Measurements from ENCODE around the gene SCYGR8.

SCYGR8 gene

DNA sequence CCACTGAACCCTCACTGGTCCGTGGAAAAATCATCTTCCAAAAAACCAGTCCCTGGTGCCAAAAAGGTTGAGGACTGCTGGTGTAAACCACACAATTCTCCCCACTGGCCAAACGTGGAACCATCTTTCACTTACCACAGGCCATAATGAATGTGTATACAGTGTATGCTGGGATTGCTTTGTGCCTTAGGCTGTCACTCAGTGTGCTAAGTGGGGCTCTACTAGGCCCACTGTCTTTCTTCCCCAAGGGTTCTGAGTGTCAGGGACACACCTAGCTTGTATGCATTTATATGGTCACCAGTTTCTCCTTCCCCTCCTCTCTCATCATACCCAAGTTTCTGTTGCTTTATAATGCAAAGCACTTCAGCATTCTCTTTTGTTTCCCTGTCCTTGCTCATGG, 27.2 kb downstream of the SCYGR8 start:
- peaks cover 0 to 5% of the 10 kb centered on the region in 2 donors for H3K4me1 Mint-ChIP-seq (ENCODE audit: low read depth in 2 of 2)
- no peak for ATAC-seq (replicated peaks)
- H3K27me3 Mint-ChIP-seq: no peaks in the 10 kb centered on the region
- DNase-seq: no peak
- no peak overlapping the region for H3K4me3 Mint-ChIP-seq
- no peaks in the 10 kb centered on the region for H3K9me3 Mint-ChIP-seq
- no peak overlapping the region for H3K27ac Mint-ChIP-seq
- peaks cover 3% of the 10 kb centered on the region for H3K36me3 Mint-ChIP-seq (ENCODE audit: insufficient read depth)

- DNase-seq (no peak), ATAC-seq (replicated peaks) (no peak)
- Mint-ChIP-seq H3K4me1 (ENCODE audit: low read depth in 2 of 2) (peaks cover 0 to 5% of the 10 kb centered on the region in 2 donors), H3K27me3 (peaks cover 0 to 7% of the 10 kb centered on the region in 2 donors), H3K27ac (peak overlapping the region in 1 of 2 donors; percentile 41), H3K9me3 (no peaks in the 10 kb centered on the region), H3K4me3 (no peak overlapping the region), H3K36me3 (ENCODE audit: insufficient read depth) (peaks cover 3% of the 10 kb centered on the region)
Observed at GRCh38 chr2:227774011-227774624, 28.4 kb downstream of the SCYGR8 start.

DNA sequence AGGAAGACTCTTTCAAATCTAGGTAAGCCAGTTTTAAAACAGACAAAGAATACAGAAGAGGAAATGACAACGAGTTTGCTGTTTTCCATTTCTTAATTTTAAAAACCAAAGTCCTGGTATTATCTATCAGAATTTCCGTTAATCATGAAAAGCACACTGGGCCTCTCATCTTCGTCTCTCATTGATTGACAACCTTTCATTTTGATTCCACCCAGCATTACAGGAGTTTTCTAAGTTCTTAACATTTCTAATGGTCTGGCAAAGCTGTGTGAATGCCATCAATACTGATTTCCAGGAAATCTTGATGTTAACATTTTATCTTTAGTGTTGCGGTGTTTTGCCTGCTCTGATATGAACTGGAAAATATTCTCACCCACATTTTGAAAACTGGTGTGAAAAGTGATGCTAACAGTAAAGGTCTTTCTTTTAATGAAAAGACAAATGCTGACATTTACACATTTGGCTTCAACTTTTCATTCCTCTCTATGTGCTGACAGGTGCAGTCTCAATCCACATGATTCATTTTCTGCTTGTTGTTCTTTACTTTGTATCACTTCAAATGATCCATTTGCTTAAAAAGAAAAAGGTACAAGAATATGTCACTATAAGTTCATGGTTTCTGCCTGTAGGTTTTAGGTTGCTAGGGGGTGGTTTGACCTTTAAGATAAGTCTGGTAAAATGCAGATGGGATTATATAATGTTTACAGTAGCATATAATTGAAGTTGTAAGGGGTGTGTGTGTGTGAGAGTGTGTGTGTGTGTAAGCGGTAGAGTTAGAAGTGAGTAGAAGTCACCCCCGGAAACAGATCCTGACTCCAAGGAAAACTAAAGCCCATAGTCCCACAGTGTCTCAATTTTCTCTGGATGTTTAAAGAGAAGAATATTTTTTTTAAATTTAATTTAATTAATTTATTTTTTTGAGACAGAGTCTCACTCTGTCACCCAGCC, 29.5 kb downstream of the SCYGR8 start:
- no peak overlapping the region for H3K4me3 Mint-ChIP-seq
- ATAC-seq (replicated peaks) (no peak), DNase-seq (no peak)
- H3K36me3 Mint-ChIP-seq (ENCODE audit: insufficient read depth): peaks cover 3% of the 10 kb centered on the region
- no peaks in the 10 kb centered on the region for H3K9me3 Mint-ChIP-seq
- H3K27me3 Mint-ChIP-seq: peaks cover 0 to 7% of the 10 kb centered on the region in 2 donors
- peaks cover 0 to 5% of the 10 kb centered on the region in 2 donors for H3K4me1 Mint-ChIP-seq (ENCODE audit: low read depth in 2 of 2)
- peak overlapping the region in 1 of 2 donors; percentile 41 for H3K27ac Mint-ChIP-seq

- ATAC-seq (replicated peaks): peak; percentile 21
- Mint-ChIP-seq H3K27ac (peak overlapping the region in 1 of 2 donors; percentile 20), H3K27me3 (peaks cover 9 to 14% of the 10 kb centered on the region in 2 donors), H3K4me1 (ENCODE audit: low read depth in 2 of 2) (peaks cover 0 to 17% of the 10 kb centered on the region in 2 donors), H3K9me3 (no peaks in the 10 kb centered on the region), H3K36me3 (ENCODE audit: insufficient read depth) (no peaks in the 10 kb centered on the region), H3K4me3 (no peak overlapping the region)
- no peak for DNase-seq
Observed at GRCh38 chr2:227780981-227781615, 35.4 kb downstream of the SCYGR8 start.

- DNase-seq (no peak), ATAC-seq (replicated peaks) (no peak)
- peaks cover 0 to 17% of the 10 kb centered on the region in 2 donors for H3K4me1 Mint-ChIP-seq (ENCODE audit: low read depth in 2 of 2)
- H3K27ac Mint-ChIP-seq: no peak overlapping the region
- no peaks in the 10 kb centered on the region for H3K36me3 Mint-ChIP-seq (ENCODE audit: insufficient read depth)
- peaks cover 9 to 14% of the 10 kb centered on the region in 2 donors for H3K27me3 Mint-ChIP-seq
- H3K4me3 Mint-ChIP-seq: no peak overlapping the region
- no peaks in the 10 kb centered on the region for H3K9me3 Mint-ChIP-seq
Observed at GRCh38 chr2:227781841-227782240, 36.1 kb downstream of the SCYGR8 start.

- ATAC-seq (replicated peaks) (peak; percentile 36), DNase-seq (no peak)
- peak overlapping the region in 1 of 2 donors; percentile 69 for H3K4me3 Mint-ChIP-seq
- peak overlapping the region; percentile 61 to 91 for H3K27ac Mint-ChIP-seq
- peaks cover 0 to 17% of the 10 kb centered on the region in 2 donors for H3K4me1 Mint-ChIP-seq (ENCODE audit: low read depth in 2 of 2)
- no peaks in the 10 kb centered on the region for H3K9me3 Mint-ChIP-seq
- H3K27me3 Mint-ChIP-seq: peaks cover 9 to 14% of the 10 kb centered on the region in 2 donors
- H3K36me3 Mint-ChIP-seq (ENCODE audit: insufficient read depth): no peaks in the 10 kb centered on the region
Observed at GRCh38 chr2:227782804-227783203, 37.1 kb downstream of the SCYGR8 start.

DNA sequence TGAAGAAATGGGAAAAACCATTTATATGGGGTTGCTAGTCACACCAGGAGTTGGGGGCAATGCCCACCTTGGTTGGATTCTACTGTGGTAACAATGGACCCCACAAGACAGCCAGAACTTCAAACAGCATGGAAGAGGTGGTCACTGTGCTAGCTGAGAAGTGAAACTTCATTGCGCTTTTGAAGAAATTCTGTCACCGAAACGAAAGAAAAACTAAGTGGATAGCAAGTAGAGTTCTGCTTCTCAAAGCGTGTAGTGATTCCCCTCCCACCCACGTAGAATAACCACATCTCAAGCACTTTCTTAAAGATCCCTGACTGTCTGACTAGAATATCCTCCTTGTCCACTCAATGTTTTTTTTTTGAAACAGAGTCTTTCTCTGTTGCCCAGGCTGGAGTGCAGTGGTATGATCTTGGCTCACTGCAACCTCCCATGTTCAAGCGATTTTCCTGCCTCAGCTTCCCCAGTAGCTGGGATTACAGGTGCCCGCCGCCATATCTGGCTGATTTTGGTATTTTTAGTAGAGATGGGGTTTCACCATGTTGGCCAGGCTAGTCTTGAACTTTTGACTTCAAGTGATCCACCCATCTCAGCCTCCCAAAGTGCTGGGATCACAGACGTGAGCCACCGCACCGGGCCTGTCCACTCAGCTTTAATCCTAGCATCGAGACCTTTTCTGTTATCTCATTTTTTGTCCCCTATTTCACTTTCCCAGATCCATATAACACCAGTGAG, 37.9 kb downstream of the SCYGR8 start:
- H3K9me3 Mint-ChIP-seq: no peaks in the 10 kb centered on the region
- ATAC-seq (replicated peaks) (peak; percentile 91), DNase-seq (peak in 1 of 3 experiments; percentile 2)
- H3K4me3 Mint-ChIP-seq: peak overlapping the region; percentile 63 to 69
- peak overlapping the region; percentile 61 to 91 for H3K27ac Mint-ChIP-seq
- peaks cover 0 to 17% of the 10 kb centered on the region in 2 donors for H3K4me1 Mint-ChIP-seq (ENCODE audit: low read depth in 2 of 2)
- H3K36me3 Mint-ChIP-seq (ENCODE audit: insufficient read depth): no peaks in the 10 kb centered on the region
- peaks cover 9 to 12% of the 10 kb centered on the region in 2 donors for H3K27me3 Mint-ChIP-seq

- DNase-seq: no peak
- no peak for ATAC-seq (replicated peaks)
- no peaks in the 10 kb centered on the region for H3K9me3 Mint-ChIP-seq
- H3K4me3 Mint-ChIP-seq: no peak overlapping the region
- H3K27ac Mint-ChIP-seq: no peak overlapping the region
- H3K27me3 Mint-ChIP-seq: peaks cover 9 to 11% of the 10 kb centered on the region in 2 donors
- H3K4me1 Mint-ChIP-seq (ENCODE audit: low read depth in 2 of 2): peaks cover 0 to 17% of the 10 kb centered on the region in 2 donors
- no peaks in the 10 kb centered on the region for H3K36me3 Mint-ChIP-seq (ENCODE audit: insufficient read depth)
Observed at GRCh38 chr2:227785293-227785692, 39.6 kb downstream of the SCYGR8 start.

- peaks cover 0 to 4% of the 10 kb centered on the region in 2 donors for H3K4me1 Mint-ChIP-seq (ENCODE audit: low read depth in 2 of 2)
- no peaks in the 10 kb centered on the region for H3K9me3 Mint-ChIP-seq
- no peak overlapping the region for H3K4me3 Mint-ChIP-seq
- DNase-seq (no peak), ATAC-seq (replicated peaks) (no peak)
- no peak overlapping the region for H3K27ac Mint-ChIP-seq
- H3K27me3 Mint-ChIP-seq: peaks cover 0 to 19% of the 10 kb centered on the region in 2 donors
- H3K36me3 Mint-ChIP-seq (ENCODE audit: insufficient read depth): no peaks in the 10 kb centered on the region
Observed at GRCh38 chr2:227788561-227789018, 42.9 kb downstream of the SCYGR8 start.

DNA sequence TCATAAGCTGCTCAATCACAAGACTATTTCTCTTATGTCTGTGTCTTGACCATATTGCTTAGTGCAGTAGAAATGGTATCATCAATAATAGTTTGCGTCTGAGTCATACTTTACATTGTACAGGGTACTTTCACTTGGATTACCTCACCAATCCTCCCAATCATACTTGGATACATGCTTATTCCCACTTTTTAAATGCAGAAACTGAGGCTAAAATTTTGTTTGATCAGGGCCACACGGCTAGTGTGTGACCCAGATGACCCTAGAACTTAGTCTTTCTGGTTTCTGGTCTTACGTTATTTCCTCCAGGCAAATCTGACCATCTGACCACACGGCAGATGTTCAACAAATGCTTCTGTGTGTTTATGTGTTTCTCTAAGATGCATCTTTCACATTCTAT, 44.1 kb downstream of the SCYGR8 start:
- no peaks in the 10 kb centered on the region for H3K9me3 Mint-ChIP-seq
- H3K27ac Mint-ChIP-seq: no peak overlapping the region
- H3K4me1 Mint-ChIP-seq (ENCODE audit: low read depth in 2 of 2): no peaks in the 10 kb centered on the region
- H3K27me3 Mint-ChIP-seq: peaks cover 0 to 19% of the 10 kb centered on the region in 2 donors
- no peak overlapping the region for H3K4me3 Mint-ChIP-seq
- H3K36me3 Mint-ChIP-seq (ENCODE audit: insufficient read depth): no peaks in the 10 kb centered on the region
- no peak for ATAC-seq (replicated peaks)
- no peak for DNase-seq

DNA sequence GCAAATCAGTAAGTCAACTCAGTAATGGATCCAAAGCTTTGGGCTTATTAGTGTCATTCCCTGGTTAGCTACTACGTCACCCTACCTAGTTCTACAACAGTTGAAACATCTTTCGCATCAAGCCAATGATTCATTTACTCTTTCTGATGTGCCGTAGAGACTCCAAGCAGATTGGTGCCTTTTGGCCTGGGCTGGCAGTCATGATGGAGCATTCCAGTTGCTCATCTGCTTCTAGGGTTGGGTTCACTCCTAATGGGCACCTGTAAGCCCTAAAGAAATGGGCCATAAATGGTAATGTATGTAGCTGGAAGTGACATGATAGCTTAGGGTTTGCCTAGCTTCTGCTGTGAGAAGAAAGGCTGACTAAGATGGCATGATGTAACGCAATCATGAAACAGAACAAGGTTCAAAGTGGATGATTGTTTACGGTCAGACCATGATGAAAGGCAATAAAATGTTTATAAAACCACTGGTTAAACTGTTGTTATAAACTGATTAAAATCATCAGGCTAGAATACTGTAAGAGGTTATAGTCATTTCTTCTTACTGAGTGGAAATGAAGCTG, 47.5 kb downstream of the SCYGR8 start:
- Mint-ChIP-seq H3K27me3 (peaks cover 0 to 13% of the 10 kb centered on the region in 2 donors), H3K36me3 (ENCODE audit: insufficient read depth) (no peaks in the 10 kb centered on the region), H3K9me3 (no peaks in the 10 kb centered on the region), H3K27ac (no peak overlapping the region), H3K4me3 (no peak overlapping the region), H3K4me1 (ENCODE audit: low read depth in 2 of 2) (no peaks in the 10 kb centered on the region)
- DNase-seq: no peak
- ATAC-seq (replicated peaks): no peak

Data from effector memory CD8-positive, alpha-beta T cell (primary cell).